ENCODE measurements around the gene CCDC142. TPM values are rescaled to one million over a fixed set of nuclear protein-coding genes. Genes with fewer than 3 reads are reported as not detected.

CCDC142 gene
- total and polyA plus RNA-seq, 2 of the 8 experiments (the other 6 are each of a cell fraction or from before 2014, with no cell fraction given): 6.0 to 10.7 TPM

DNA sequence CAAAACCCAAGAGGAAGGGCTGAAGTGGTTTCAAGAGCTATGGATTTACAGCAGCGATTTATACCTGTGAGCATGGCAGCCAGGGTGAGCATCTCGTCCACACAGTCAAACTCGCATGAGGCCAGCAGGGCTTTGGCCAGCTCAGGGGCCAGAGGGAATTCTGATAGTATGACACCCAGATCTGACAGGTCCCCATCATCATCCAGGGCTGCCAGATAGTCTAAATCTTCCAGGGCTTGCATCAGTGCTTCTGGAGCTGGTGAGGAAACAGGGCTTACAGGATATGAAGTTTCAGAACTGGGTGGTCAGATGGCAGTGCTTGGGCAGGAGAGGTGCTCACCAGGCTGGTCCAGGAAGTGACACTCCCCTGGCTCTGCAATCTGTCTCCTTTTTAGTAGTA is 39.7 kb upstream of the CCDC142 start:
- Histone ChIP-seq H2BK12ac (ENCODE audit: low read depth, low read length) (no peak overlapping the region), H2BK120ac (replicated peaks; ENCODE audit: low read depth, low read length) (no peak overlapping the region), H2BK15ac (ENCODE audit: low read length) (no peak overlapping the region), H3K4me1 (replicated peaks in 1 of 4; ENCODE audit: control insufficient read depth in 3 of 4, insufficient read depth in 4 of 4, low read length in 3 of 4) (no peaks in the 10 kb centered on the region), H3K36me3 (ENCODE audit: control insufficient read depth in 2 of 4, insufficient read depth in 4 of 4, low read length in 3 of 4) (peaks cover 5 to 13% (median 12%) of the 10 kb centered on the region in 4 experiments; a peak in 6 of 8 replicates), H3K18ac (ENCODE audit: extremely low read depth, low read length) (no peak overlapping the region), H4K8ac (ENCODE audit: extremely low read depth, insufficient read depth, low read length) (no peak overlapping the region), H3K23me2 (ENCODE audit: low read depth, low read length) (no peaks in the 10 kb centered on the region), H3K4me2 (ENCODE audit: insufficient read depth in 1 of 2, low read depth in 2 of 2, low read length in 2 of 2) (no peak overlapping the region), H2BK5ac (ENCODE audit: low read depth, low read length) (no peak overlapping the region), H4K20me1 (replicated peaks in 1 of 2; ENCODE audit: control insufficient read depth in 1 of 2, insufficient read depth in 2 of 2, low read length in 2 of 2) (no peaks in the 10 kb centered on the region), H3K27me3 (replicated peaks in 1 of 4; ENCODE audit: control insufficient read depth in 3 of 4, extremely low read depth in 1 of 4, insufficient read depth in 3 of 4, low read length in 3 of 4) (peaks cover 9 to 39% (median 30%) of the 10 kb centered on the region in 4 experiments), H3K9ac (replicated peaks in 1 of 4; ENCODE audit: extremely low read depth in 1 of 4, low read depth in 3 of 4, low read length in 3 of 4) (no peak overlapping the region), H3K56ac (replicated peaks; ENCODE audit: insufficient read length, low read depth, low read length) (peak overlapping the region; percentile 23), H2BK20ac (ENCODE audit: low read length) (no peak overlapping the region), H3K4ac (replicated peaks; ENCODE audit: insufficient read length, low read depth, low read length) (no peak overlapping the region), H3K23ac (ENCODE audit: insufficient read length) (no peak overlapping the region), H4K91ac (replicated peaks; ENCODE audit: insufficient read length, low read length) (no peak overlapping the region), H3K27ac (ENCODE audit: low read depth, low read length) (no peak overlapping the region), H3K79me1 (ENCODE audit: low read depth, low read length) (no peaks in the 10 kb centered on the region), H3K9me3 (ENCODE audit: insufficient read depth in 2 of 2, low read depth in 1 of 2, low read length in 1 of 2) (no peaks in the 10 kb centered on the region), H3K4me3 (ENCODE audit: extremely low read depth in 1 of 4, insufficient read depth in 2 of 4, low read depth in 3 of 4, low read length in 4 of 4) (no peak overlapping the region), H3K14ac (ENCODE audit: insufficient read length) (no peak overlapping the region), H4K5ac (ENCODE audit: insufficient read length, low read depth, low read length) (no peak overlapping the region), H2AK5ac (ENCODE audit: low read depth, low read length) (no peak overlapping the region), H2AFZ (ENCODE audit: low read length) (no peak overlapping the region), H3K79me2 (ENCODE audit: control insufficient read depth in 1 of 2, insufficient read depth in 2 of 2, low read length in 2 of 2) (no peaks in the 10 kb centered on the region)
- POLR2A ChIA-PET (ENCODE audit: partially characterized antibody): interaction anchor here (0.7 to 1.7 kb wide), 6 partner anchors 16 to 50 kb away, joined by 3 read pairs; partner anchors contain the start of gene MRPL53
- WGBS, 2 experiments (ENCODE audit: extremely low coverage in 1 of 2, insufficient coverage in 1 of 2, insufficient read length in 1 of 2, insufficient replicate concordance in 2 of 2, low coverage in 1 of 2, low lambda C conversion rate in 2 of 2, missing lambda C conversion rate in 1 of 2): 77% methylated on average over 3 of the region's 3 CpGs; no CpG with 5 or more reads in 1 of the 2 experiments
- FAIRE-seq (no peak), DNase-seq (ENCODE audit: low read depth in 1 of 2, low spot score in 2 of 2) (no peak)
- CTCF ChIA-PET (ENCODE audit: partially characterized antibody): interaction anchor here (0.8 to 1.4 kb wide), 6 partner anchors 9 to 50 kb away, joined by 3 to 5 read pairs (median 4); partner anchors contain the start of gene MRPL53
- TF ChIP-seq EP300 (IDR thresholded peaks at IDR 0.05; ENCODE audit: borderline replicate concordance in 1 of 2, low read depth in 2 of 2, low read length in 2 of 2) (no peak), EGR1 (IDR thresholded peaks at IDR 0.05; ENCODE audit: borderline replicate concordance, low read depth, low read length) (no peak), RBBP5 (IDR thresholded peaks at IDR 0.05; ENCODE audit: borderline replicate concordance, low read depth, low read length) (no peak), BRCA1 (IDR thresholded peaks at IDR 0.05; ENCODE audit: low read depth, low read length) (no peak), TEAD4 (IDR thresholded peaks at IDR 0.05; ENCODE audit: low read depth, low read length) (no peak), CREB1 (IDR thresholded peaks at IDR 0.05) (no peak), RXRA (IDR thresholded peaks at IDR 0.05; ENCODE audit: insufficient read depth, low read depth, low read length) (no peak), CHD1 (IDR thresholded peaks at IDR 0.05; ENCODE audit: low read depth, low read length) (no peak), SIN3A (conservative IDR thresholded peaks at IDR 0.05 in 1 of 2, IDR thresholded peaks at IDR 0.05 in 1 of 2; ENCODE audit: low read depth in 1 of 2, low read length in 2 of 2) (no peak), HDAC6 (IDR thresholded peaks at IDR 0.05; ENCODE audit: low read depth, low read length) (no peak), RNF2 (IDR thresholded peaks at IDR 0.05; ENCODE audit: borderline replicate concordance, low read depth, low read length, missing control alignments, poor library complexity, severe bottlenecking) (no peak)
- TF ChIP-seq, protein P1, sequence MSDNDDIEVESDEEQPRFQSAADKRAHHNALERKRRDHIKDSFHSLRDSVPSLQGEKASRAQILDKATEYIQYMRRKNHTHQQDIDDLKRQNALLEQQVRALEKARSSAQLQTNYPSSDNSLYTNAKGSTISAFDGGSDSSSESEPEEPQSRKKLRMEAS (IDR thresholded peaks at IDR 0.05): no peak

Measured in H1 (cell line).